ENCODE results near the gene NEURL1B. TPM values are rescaled to one million over a fixed set of nuclear protein-coding genes. Genes with fewer than 3 reads are reported as not detected.

Gene NEURL1B, protein sequence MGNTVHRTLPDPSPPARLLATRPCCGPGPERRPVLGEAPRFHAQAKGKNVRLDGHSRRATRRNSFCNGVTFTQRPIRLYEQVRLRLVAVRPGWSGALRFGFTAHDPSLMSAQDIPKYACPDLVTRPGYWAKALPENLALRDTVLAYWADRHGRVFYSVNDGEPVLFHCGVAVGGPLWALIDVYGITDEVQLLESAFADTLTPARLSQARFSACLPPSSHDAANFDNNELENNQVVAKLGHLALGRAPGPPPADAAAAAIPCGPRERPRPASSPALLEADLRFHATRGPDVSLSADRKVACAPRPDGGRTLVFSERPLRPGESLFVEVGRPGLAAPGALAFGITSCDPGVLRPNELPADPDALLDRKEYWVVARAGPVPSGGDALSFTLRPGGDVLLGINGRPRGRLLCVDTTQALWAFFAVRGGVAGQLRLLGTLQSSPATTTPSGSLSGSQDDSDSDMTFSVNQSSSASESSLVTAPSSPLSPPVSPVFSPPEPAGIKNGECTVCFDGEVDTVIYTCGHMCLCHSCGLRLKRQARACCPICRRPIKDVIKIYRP
- total RNA-seq, result 1.5 and 1.7 TPM in 2 replicates
- long read RNA-seq, partial matches to known transcripts, result 0 of 2 reads
- long read RNA-seq, other reads (novel, unspliced or antisense), result 2 of 2 reads

DNA sequence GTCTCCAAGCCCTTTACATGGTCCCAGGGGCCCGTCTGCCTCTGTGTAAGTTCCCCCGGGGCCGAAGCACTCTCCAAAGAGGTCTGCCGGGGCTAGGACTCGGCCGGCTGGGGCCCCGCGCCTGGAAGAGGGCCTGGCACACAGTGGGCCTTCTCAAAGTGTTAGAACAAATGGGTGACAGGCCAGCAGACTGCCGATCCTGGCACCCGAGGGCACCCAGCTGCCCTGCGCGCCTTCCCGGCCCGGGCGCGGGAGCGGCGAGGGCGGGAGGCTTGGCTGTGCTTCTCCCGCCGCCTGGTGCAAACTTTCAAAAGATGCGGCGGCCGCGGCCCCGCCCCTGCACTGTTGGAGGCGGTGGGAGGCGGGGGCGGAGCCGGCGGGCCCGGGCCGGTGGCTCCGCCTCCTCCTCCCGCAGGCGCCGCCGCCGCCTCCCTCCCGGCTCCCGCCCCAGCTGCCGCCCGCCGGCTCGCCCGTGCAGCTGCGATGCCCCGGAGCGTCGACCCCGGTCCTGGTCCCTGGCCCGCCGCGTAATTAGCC, at the start of gene NEURL1B:
TSS of gene NEURL1B (plus strand) at position 442 of the 537 bp plus-strand sequence. CDS start 144 bp downstream, outside the sequence.
- Mint-ChIP-seq H3K4me1 (ENCODE audit: unreplicated experiment) (peaks cover 13% of the 10 kb centered on the region), H3K4me3 (ENCODE audit: unreplicated experiment) (peak within 1 kb of the TSS; percentile 68), H3K27ac (ENCODE audit: unreplicated experiment) (no peak within 1 kb of the TSS), H3K36me3 (ENCODE audit: unreplicated experiment) (no peaks in the 10 kb centered on the region), H3K9me3 (ENCODE audit: unreplicated experiment) (no peaks in the 10 kb centered on the region), H3K27me3 (ENCODE audit: unreplicated experiment) (peaks cover 13% of the 10 kb centered on the region)
- peak; percentile 88 for DNase-seq (ENCODE audit: extremely low spot score, unreplicated experiment)
- TF ChIP-seq, protein P1, sequence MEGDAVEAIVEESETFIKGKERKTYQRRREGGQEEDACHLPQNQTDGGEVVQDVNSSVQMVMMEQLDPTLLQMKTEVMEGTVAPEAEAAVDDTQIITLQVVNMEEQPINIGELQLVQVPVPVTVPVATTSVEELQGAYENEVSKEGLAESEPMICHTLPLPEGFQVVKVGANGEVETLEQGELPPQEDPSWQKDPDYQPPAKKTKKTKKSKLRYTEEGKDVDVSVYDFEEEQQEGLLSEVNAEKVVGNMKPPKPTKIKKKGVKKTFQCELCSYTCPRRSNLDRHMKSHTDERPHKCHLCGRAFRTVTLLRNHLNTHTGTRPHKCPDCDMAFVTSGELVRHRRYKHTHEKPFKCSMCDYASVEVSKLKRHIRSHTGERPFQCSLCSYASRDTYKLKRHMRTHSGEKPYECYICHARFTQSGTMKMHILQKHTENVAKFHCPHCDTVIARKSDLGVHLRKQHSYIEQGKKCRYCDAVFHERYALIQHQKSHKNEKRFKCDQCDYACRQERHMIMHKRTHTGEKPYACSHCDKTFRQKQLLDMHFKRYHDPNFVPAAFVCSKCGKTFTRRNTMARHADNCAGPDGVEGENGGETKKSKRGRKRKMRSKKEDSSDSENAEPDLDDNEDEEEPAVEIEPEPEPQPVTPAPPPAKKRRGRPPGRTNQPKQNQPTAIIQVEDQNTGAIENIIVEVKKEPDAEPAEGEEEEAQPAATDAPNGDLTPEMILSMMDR (IDR thresholded peaks at IDR 0.05), result no peak

DNA sequence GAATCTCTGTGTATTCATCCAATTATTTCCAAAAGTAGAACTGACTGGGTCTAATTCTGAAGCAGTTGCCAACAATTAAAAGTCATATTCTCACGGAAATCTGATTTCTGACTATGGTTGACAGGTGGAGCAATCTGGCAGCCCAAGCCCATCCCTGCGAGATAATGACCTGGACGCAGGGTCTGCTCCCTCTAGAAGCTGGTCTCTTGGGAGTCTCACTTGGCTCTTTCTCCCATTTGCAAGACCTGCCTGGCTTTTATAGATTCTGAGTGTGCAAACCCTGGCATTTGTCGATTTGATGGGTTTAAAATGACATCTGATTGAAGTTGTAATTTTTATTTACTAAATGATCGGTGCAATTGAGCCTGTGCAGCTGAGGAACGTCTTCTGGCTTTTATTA, 49.4 kb upstream of the NEURL1B start:
- peaks cover 69% of the 10 kb centered on the region for H3K27me3 Mint-ChIP-seq (ENCODE audit: unreplicated experiment)

DNA sequence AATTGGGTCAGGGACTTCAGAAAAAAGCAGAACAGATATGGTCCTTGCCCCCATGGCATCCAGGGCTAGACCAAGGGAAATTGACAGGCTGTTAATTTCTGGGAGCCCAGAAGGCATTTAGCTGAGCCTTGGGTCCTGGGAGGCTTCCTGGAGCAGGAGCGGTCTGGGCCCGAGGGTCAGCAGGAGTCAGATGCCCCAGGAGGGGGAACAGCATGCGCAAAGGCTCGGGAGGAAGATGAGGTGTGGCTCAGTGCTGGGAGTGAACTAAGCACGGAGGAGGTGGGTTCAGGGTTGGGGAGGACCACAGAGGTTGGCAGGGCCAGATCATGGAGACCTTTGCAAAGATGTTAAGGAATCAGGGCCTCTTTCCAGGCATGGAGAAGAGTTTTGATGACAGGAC, 48.2 kb upstream of the NEURL1B start:
- no peak overlapping the region for H3K27ac Mint-ChIP-seq (ENCODE audit: unreplicated experiment)
- no peak for DNase-seq (ENCODE audit: extremely low spot score, unreplicated experiment)
- H3K4me1 Mint-ChIP-seq (ENCODE audit: unreplicated experiment), result no peaks in the 10 kb centered on the region
- TF ChIP-seq, protein P1 (IDR thresholded peaks at IDR 0.05), result no peak
- no peaks in the 10 kb centered on the region for H3K9me3 Mint-ChIP-seq (ENCODE audit: unreplicated experiment)
- H3K4me3 Mint-ChIP-seq (ENCODE audit: unreplicated experiment), result no peak overlapping the region
- no peaks in the 10 kb centered on the region for H3K36me3 Mint-ChIP-seq (ENCODE audit: unreplicated experiment)
- H3K27me3 Mint-ChIP-seq (ENCODE audit: unreplicated experiment), result peaks cover 59% of the 10 kb centered on the region

More for the DNA sequence above, 49.4 kb upstream of the NEURL1B start:
- TF ChIP-seq, protein P1 (IDR thresholded peaks at IDR 0.05), result no peak
- H3K36me3 Mint-ChIP-seq (ENCODE audit: unreplicated experiment), result no peaks in the 10 kb centered on the region
- no peaks in the 10 kb centered on the region for H3K9me3 Mint-ChIP-seq (ENCODE audit: unreplicated experiment)
- H3K27ac Mint-ChIP-seq (ENCODE audit: unreplicated experiment), result no peak overlapping the region
- H3K4me3 Mint-ChIP-seq (ENCODE audit: unreplicated experiment), result no peak overlapping the region
- no peak for DNase-seq (ENCODE audit: extremely low spot score, unreplicated experiment)
- H3K4me1 Mint-ChIP-seq (ENCODE audit: unreplicated experiment), result no peaks in the 10 kb centered on the region

DNA sequence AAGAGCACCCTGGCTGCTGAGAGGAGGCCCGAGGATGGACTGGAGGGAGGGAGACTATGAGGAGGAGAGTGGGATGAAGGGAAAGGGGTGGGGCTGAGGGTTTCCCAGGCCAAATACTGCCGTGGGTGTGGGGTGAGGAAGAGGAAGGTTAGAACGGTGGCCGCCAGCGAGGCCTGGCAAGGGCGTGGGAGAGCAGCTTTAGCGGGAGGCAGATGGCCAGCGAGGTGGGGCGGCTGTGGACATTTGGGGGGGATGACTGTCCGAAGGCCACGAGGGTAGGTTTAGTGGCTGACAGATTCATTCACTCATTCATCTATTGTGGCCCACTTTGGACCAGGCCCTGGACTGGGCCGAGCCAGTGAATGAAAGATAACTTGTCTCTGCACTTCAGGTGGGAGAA, 47.8 kb upstream of the NEURL1B start:
- DNase-seq (ENCODE audit: extremely low spot score, unreplicated experiment), result no peak
- H3K9me3 Mint-ChIP-seq (ENCODE audit: unreplicated experiment), result no peaks in the 10 kb centered on the region
- H3K27ac Mint-ChIP-seq (ENCODE audit: unreplicated experiment), result no peak overlapping the region
- H3K36me3 Mint-ChIP-seq (ENCODE audit: unreplicated experiment), result no peaks in the 10 kb centered on the region
- TF ChIP-seq, protein P1 (IDR thresholded peaks at IDR 0.05), result no peak
- no peaks in the 10 kb centered on the region for H3K4me1 Mint-ChIP-seq (ENCODE audit: unreplicated experiment)
- H3K27me3 Mint-ChIP-seq (ENCODE audit: unreplicated experiment), result peaks cover 57% of the 10 kb centered on the region
- no peak overlapping the region for H3K4me3 Mint-ChIP-seq (ENCODE audit: unreplicated experiment)

DNA sequence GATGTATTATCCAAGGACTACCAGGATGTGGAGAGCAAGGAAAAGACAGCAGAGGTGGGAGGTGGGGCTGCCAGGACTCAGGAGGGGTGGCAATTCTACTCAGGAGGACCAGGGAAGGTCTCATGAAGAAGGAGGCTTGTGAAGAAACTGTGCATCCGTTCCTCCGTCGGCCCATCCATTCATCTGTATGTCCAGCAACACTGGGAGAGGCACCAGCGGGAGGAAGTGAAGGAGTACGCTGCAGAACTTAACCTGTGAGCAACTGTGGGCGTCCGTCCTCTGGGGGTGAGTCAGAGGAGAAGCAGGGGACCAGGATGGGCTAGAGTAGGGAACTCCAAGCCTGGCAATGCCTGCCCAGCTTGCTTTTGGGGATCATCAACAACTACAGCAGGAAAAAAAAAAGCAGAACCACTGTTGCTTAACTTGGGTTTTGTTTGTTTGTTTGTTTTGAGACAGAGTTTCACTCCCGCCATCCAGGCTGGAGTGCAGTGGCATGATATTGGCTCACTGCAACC, 47.3 kb upstream of the NEURL1B start:
- Mint-ChIP-seq H3K4me1 (ENCODE audit: unreplicated experiment) (no peaks in the 10 kb centered on the region), H3K36me3 (ENCODE audit: unreplicated experiment) (no peaks in the 10 kb centered on the region), H3K9me3 (ENCODE audit: unreplicated experiment) (no peaks in the 10 kb centered on the region), H3K27me3 (ENCODE audit: unreplicated experiment) (peaks cover 57% of the 10 kb centered on the region), H3K27ac (ENCODE audit: unreplicated experiment) (no peak overlapping the region), H3K4me3 (ENCODE audit: unreplicated experiment) (no peak overlapping the region)
- TF ChIP-seq, protein P1 (IDR thresholded peaks at IDR 0.05), result no peak
- no peak for DNase-seq (ENCODE audit: extremely low spot score, unreplicated experiment)

All from osteocyte (in vitro differentiated cells).